T1000 (cell line): ENCODE measurements around the gene IPCEF1.

Experiments
- DNase-seq: peaks from one replicate; lab custom pipeline; 2025; ENCODE audit warnings: mixed read lengths; lab: John Stamatoyannopoulos, UW

IPCEF1 gene

DNA sequence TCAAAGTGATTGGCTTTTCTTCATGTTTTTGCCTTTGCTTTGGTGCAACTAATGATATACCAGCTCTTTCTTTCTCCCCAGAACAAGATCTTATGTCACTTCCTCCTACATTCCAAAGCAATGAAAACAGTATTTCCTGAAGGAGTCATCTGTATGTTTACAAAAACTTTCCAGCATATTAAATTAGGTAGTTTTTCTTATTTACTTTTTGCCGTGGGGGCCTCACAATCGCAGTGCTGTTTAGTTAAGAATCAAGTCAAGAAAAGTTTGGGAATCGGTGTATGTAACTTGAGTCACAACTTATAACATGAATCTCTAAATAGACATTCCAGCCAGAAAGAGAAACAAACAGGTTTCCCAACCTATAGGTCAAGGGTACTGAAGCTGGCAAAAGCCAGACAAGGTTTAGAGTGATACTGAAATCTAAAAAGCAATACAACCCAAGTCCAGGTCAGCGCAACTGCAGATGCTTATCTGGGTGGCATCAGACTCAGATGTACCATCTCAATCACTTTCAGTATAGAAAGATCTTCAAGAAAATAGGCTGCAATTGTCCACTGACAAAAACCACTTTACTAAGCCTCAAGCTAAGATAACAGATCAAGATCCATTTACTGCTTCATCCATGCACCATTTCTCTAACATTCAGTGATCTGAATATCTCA is 63.6 kb downstream of the IPCEF1 start:
- DNase-seq: no peak

DNA sequence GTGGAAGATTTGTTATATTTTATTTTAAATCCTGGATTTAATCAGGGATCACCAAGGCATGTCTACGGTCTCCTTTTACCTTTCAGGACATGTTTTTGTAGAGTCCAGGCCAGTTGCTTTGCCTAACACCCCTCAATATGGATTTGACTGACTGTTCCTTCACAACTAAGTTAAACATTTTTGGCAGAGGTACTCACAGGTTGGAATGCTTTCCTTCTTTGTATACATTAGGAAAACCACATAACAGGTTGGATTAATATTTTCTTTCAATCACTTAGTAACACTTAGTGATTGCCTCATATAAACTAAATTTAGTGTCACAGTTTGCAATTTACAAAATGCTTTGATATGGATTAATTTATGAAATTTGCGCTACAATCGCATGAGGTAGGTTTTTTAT is 64.5 kb downstream of the IPCEF1 start:
- no peak for DNase-seq

DNA sequence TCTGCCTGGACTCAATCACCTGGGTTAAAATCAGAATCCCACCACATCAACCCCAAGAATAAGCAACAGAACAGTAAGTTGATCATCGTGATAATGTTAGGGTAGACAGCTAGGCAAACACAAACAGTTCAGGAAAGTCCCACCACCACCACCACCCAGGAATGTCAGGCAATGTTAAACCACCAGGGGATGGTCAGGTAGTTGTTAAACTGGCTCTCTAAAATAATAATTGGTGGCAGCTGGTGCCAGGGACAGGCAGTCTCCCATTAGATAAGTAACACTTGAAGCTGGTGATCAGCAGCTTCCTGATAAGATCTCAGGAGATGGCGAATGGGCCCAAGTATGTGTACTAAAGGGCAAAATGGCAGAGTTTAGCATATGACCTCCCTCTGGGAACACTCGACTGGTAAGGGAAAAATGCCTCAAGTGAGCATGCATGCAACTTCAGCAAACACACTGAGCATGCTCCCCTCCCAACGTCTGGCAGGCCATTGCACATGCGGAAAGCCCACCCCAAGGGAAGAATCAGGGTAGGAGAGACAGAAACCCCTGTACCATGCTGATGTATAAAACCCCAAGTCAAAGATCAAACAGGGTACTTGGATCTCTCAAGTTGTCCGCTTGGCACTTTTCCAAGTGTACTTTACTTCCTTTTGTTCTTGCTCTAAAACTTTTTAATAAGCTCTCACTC is 66.6 kb downstream of the IPCEF1 start:
- DNase-seq: no peak

DNA sequence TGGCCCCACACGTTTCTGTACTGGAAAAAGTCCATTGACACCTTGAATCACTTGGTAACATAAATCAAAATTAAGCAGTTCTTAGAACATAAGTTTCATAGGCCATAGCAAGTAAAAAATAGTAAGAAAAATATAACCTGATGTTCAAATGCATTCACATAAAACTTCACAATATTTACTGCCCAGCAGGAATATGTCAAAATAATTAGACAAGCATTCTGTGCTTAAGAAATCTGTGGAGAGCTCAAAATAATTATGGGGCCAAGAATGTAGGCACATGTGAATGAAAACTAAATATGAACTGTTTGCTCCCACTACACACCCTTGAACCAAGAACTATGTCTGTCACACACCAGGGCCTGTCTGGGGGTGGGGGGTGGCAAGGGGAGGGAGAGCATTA is 70.8 kb downstream of the IPCEF1 start:
- DNase-seq: no peak

DNA sequence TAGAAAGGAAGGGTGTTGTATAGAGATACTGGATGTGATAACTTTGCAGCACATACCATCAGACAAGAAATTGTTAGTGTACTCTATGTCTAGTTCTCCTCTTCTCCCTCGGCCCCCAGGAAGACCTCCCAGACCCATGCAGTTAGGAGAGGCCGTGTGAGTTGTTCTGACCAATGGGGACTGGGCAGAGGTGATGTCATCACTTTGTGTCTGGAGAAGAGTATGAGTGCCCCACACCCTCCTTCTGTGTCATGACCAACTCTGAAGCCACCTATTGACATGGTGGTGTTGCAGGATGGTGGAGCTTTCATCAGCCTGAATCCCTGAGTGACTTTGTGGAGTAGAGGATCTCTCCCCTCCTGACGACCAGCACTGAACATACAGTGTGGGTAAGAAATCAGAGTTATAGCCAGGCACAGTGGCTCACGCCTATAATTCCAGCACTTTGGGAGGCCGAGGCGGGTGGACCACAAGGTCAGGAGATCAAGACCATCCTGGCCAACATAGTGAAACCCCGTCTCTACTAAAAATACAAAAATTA is 72.2 kb downstream of the IPCEF1 start:
- no peak for DNase-seq

DNA sequence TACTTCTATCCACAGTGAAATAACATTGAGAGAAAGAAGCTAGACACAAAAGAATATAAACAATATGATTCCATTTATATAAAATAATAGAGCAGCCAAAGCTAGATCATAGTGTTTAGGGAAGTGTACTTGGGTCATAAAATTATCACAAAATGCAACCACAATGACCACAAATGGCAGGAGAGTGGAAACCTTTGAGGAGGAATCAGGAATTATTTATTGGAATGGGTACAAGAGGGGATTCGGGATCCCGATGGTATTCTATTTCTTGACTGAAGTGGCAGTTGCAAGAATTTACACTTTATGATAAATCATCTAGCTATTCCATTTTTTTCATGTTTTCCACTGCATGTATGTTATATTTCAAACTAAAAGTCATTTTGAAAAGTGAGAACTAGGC is 76.1 kb downstream of the IPCEF1 start:
- DNase-seq: no peak

DNA sequence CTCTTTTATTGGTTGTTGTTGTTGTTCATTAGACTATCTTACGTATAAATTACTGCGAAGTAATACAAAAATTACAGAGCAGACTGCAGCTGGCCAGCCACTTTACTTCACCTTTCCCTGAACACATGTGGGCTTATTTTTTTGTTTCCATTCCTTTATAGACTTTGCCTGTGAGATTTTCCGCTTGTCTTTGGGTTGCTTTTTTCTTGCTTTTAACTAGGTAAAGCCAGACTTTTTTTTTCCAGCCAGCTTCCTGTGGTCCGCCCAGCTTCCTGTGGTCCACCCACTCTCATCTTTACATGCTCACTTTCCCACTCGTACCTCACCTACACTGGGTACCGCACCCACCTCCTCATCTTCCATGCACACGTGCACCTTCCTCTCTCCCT is 79.0 kb downstream of the IPCEF1 start:
- no peak for DNase-seq

DNA sequence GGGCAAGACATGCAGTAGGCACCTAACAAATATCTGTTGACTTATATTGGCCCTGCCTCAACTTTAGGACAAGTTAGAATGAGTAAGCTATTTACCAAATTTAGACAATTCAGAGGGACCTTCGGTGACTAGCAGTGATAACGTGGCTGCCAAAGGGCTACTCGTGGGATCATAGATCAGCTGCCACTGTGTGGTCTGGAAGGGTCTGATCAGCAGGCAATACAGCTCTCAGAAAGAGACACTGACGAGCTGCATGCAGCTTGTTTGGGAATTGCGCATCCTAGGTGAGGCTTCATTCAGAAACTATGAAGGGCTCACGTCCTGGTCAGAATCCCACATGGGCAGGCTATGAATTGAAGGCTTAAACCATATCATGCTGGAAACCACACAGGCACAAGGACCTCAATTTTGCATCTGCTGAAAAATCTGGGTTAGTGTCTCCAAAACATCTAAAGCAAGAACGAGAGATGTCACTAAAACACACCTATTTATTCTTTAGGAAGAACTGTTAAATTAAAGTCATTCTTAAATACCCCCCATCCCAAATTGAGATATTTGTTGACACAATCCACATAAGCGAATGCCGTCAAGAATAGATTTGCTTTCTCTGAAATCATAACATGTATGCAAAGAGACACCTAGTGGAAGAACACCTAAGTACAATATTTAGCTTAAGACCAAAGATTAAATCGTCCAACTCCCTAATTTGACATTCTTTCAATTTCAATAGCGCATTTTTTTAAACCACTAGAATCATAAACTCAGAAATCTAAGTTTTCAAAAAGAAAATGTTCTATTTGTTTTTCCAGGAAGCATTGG is 79.6 kb downstream of the IPCEF1 start:
- no peak for DNase-seq

DNA sequence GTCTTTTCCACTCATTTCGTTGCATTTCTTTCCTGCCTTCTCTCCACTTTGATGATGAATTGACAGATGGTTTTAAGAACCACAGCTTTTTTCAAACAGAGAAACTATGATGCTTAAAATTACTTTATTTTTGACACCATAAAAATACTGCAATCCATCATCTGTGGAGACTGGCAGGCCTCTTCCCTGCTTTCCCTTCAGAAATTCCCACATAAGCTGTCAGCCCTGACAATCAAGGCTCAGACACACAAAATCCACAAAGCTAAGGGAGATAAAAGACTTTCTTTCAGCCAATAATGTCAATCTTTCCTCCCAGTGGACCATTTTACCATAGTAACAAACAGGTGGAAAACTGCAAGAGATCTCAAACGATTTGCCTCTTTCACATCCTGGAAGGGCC is 82.4 kb downstream of the IPCEF1 start:
- DNase-seq: no peak

DNA sequence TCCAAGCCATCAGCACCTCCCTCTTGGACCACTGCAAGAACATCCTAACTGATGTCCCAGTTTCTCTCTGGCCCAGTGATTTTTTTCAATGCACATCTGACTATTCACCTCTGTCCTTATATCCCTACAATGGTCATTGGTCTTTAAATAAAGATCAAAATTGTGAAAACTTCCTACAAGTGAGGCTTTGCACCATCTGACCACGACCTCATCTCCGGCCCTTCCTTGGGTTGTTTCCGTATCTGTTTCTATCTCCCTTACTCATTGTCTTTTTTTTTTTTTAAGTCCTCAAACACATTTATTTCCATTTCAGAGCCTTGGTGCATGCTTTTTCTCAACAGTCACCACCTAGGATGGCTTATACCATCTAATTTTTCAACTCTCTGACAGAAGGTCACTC is 88.1 kb downstream of the IPCEF1 start:
- DNase-seq: no peak

DNA sequence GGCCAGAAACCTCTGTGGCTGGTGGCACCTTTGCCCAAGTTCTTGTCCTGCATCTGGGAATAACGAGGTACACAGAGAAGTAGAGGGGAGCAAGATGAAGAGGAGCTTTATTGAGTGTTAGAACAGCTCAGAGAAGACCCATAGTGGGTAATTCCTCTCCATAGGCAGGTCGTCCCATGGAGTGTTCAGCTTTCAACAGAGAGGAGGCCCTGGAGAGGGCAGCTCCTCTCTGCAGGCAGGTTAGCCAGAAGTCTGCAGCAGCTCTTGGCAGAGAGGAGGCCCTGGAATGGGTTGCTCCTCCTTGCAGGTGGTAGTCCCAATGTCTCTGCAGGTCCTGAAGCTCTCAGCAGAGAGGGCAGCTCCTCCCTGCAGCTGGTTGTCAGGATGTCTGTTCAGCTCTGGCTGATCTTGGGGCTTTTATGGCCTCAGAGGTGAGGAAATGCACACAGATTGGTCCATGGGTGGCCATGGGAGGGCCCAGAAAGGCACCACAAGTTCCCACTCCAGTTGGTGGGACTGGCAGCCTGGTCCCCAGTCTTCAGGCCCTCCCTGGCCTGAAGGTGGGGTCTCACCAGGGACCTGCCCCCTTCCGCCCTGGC is 89.0 kb downstream of the IPCEF1 start:
- DNase-seq: no peak

DNA sequence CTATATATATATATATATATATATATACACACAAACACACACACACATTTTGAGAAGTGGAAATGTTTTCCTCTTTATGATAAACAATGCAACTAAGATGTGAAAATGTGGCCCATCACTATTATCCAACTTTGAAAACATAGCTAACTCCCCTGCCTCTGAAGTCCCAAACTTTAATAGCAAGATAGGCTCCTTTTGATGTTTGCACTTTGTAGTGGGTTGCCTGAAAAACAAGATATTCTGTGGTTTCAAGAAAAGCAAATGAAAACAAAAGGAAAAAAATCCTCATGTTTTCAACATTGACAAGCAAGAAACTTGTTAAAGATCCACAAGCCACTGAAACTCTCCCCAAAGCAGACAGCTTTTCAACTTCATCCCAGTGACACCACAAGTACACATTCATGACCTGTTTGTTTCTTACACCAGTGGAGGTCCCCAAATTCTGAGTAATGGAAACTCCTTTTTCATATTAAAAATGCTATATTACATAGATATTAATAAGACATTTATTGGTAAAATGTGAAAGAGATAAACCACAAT is 90.0 kb downstream of the IPCEF1 start:
- DNase-seq: no peak

DNA sequence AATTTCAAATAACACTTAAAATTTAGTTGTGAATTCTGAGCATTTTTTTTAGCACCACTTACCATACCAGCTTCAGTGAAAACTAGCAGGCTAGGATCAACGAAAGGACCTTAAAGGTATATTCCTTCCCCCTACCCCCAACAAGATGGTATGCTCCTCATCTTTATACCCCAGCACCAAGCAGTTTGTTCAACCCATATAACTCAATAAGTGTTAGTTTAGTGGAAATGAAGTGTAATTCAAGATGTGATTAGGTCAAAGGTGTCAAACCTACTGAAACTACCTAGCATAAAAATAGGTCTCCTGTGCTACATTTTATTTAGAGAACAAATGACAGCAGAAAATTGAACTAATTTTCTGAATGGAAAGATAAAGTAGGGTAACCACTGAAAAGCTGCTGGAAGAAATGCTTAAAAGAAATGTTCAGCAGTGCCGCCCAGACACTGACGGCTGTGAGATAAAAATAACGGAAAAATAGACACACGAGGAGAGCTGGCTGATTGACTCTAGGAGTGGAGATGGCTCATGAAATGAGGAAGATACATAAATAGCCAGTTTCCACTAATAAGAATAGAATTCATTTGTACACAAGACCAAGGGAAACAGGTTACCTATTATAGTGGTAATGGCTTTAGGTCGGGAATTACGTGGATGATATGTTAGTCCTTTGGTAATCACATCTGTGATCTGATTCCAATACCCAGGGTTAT is 94.8 kb downstream of the IPCEF1 start:
- DNase-seq: no peak

DNA sequence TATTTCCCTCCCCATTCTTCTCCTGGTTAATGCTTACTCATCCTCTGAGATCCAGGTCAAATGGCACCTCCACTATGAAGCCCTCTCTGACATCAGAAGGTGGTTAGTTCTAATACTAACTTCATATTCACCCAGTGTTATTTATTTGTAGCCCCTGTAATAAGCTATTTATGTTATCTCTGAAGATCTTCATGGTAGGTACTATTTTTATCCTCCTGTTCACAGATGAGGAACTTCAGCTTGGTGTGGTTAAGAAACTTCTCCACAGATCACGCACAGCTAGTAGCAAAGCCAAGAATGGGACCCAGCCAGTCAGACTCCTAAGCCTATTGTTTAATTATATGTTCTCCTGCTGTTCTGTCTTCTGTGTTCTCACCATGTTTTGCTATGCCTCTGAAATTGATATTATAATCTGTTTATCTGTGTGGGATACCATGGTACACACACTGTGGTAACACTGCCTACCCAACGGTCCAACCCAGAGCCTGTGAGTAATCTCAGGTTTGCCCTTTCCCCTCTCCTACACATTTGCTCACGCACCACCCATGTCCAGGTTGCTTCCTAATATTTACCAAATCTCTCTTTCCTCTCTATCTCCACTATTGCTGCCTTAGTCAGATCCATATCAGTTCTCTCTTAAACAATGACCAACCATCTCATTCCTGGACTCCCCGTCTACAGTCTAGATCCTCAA is 98.4 kb downstream of the IPCEF1 start:
- no peak for DNase-seq

DNA sequence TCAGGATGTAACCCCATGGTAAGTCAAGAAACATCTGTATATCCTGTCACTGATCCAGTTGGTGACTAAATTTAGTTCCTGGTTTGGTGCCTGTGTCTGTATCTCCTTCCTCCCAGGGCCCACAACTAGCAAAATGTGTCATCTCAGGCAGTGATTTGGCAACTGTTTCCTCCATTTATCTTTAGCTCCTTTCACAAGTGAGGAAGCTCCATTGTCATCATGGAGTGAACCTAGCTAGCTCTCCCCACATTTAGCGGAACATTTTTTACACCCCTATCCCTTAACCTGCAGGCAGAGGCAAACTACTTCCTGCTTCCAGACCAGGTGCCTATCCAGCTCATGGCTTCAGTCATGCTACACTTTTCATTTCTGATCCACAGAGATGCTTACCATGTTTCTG is 99.5 kb downstream of the IPCEF1 start:
- DNase-seq: no peak

DNA sequence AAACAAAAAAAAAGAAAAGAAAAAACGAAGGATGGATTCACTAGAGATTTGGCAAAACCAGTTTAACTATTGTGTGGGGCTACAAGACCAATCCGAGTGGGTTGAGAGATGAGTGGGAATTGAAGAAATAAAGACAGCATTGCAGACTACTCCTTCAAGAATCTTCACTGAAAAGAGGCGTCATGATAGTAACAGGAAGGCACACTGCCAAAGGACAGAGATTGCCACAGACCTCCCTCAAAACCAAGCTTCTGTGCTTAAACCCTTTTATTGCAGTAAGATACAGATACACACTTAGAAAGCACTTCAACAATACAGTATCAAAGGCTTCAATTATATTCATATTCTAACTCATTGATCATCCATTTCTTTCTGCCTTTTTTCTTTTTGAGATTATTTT is 103.9 kb downstream of the IPCEF1 start:
- DNase-seq: no peak

DNA sequence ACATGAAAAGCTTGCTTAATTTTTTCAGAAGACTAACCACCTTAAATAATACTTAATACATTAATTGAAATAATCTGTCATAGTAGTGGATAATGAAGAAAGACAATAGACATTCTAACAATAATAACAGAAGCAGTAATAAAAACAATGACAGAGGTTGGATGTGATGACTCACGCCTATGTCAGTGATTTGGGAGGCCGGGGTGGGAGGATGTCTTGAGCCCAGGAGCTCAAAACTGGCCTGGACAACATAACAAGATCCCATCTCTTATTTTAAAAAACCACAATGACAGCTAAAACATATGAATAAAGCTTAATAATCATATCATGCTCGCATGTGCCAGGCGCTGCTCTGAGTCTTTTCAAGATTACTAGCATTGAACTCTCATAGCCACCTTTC is 105.5 kb downstream of the IPCEF1 start:
- no peak for DNase-seq

DNA sequence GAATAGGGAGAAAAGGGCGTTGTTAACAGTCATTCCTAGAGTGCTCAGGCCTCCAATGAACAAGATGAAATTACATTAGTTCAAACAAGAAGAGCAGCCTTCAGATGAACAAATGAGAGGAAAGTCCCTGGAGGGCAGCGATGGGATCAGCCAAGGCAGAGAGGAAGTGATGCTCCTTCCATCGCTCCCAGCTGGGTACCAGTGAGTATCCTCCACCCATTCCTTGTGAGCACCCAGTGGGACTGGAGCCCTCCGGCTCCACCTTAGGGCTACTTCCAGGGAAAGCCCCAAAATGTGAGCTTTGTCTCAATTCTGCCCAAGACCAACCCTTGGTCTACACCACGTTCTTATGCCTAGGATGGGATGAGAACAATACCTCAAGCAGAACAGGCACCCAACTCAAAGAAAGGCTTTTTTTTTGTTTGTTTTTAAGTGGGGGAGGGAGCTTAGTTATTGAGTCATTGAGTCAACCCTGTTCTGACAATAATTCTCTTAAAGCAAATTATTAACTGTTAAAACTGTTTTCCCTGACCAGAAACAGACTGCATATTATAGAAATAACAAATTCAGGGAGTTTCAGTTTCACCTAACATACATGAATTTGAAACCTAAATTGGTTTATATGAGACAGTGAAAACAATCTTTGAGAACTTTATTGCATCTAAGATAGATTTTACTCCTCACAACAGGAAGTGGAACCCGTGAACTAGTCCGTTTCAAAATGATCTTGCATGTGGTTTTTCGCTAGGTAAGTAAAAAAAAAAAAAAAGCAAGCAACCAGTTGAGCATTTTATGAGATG is 106.9 kb downstream of the IPCEF1 start:
- no peak for DNase-seq

DNA sequence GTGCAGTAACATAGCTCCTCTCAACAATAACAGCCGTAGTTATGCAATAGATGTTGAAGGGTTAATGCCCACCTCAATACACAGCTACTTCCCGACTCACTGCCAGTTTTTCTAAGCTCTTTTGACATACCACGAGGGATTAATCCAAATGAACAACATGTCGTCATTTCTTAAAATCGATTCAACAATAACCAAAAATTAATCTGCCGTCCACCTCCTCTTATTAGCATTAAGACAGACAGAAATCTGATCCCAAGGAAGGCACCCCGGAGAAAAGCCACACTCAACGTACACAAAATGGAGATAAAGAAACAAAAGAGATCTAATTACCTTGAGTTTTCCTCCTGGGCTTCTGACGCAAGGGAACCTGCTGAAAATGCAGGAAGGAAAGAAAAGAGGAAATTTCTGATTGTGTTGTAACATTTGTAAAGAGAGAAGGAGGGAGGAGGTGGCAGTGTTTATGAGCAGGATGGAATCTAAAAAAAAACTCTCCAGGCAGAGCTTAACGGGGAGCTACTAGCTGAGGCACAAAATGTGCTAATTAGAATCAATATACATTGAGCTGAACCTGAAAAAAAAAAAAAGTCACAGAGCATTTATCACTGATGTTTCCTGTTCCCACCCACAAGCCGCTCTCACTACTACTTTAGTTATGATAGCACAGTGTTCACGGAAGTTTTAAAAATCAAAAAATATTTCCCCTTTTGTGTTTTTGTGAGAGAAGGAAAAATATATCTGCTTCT is 109.3 kb downstream of the IPCEF1 start:
- no peak for DNase-seq
